HCT116 (cell line): Measurements from ENCODE around the gene AMDHD2. TPM values are rescaled to one million over a fixed set of nuclear protein-coding genes. Genes with fewer than 3 reads are reported as not detected.
A peak's percentile ranks its signal among the peaks of the same experiment; 100 is the strongest.

Source experiments
- ATAC-seq: fragments of 200-7000 bp; cut with Tn5 transposase; 2 replicates; pipeline ENCODE4 v1.9.1; 2020; ENCODE audit warnings: mild to moderate bottlenecking, moderate library complexity
- BruUV-seq: library from RNA; stranded (reverse); fragments of 400-500 nt; replicated peaks from 2 replicates; lab custom pipeline; 2021; lab: Mats Ljungman, UMichigan
- CTCF ChIA-PET: fragments of 300-600 bp; sonication (Branson Sonifier 250); formaldehyde crosslinking; loops from one replicate; lab custom pipeline; 2021; ENCODE audit warnings: antibody characterized with exemption; lab: Charles Lee
- POLR2A ChIA-PET: fragments of 300-600, 350-600 bp; sonication (Branson Sonifier 250); formaldehyde crosslinking; loops from one replicate; lab custom pipeline; 2021; ENCODE audit warnings: antibody characterized with exemption; lab: Charles Lee
- RAD21 ChIA-PET, 2 experiments: fragments of 300-600 bp; sonication (Branson Sonifier 250); formaldehyde crosslinking; loops; one replicate each; lab custom pipeline; 2023; ENCODE audit warnings: low total read pairs in 2 of 2; ENCODE audit not compliant: uncharacterized antibody in 2 of 2, unreplicated experiment in 2 of 2, low non-redundant PET in 1 of 2; lab: Charles Lee
- DNase-seq: peaks from one replicate; pipeline ENCODE4 v3.0.0-alpha.2; 2010; ENCODE audit warnings: low read depth, low spot score
- H2AFZ ChIP-seq: fragments of 200-600 bp; shearing (Covaris generic), sonication (generic); 2 replicates; pipeline ENCODE4 v1.6.1; 2017; ENCODE audit warnings: low read depth, mixed run types, mixed read lengths, antibody characterized with exemption, low read length; ENCODE audit not compliant: poor library complexity, severe bottlenecking
- H3K27ac ChIP-seq: 2 replicates; pipeline ENCODE4 v1.5.1; 2012; ENCODE audit warnings: low read depth, low read length
- H3K27me3 ChIP-seq: fragments of 200-600 bp; sonication (generic); 2 replicates; pipeline ENCODE4 v1.6.1; 2016; ENCODE audit warnings: mixed run types, low read length, mixed read lengths; ENCODE audit not compliant: insufficient read depth
- H3K36me3 ChIP-seq, 2 experiments: fragments of 200-500 bp in 1 of 2; fragments of 200-600 bp in 1 of 2; sonication (Bioruptor generic) in 1 of 2; sonication (generic) in 1 of 2; 2 replicates each; pipeline versions ENCODE4 v1.5.1 to v1.6.1; 2014 to 2016; ENCODE audit warnings: low read length in 2 of 2, inconsistent platforms in 1 of 2, mixed read lengths in 1 of 2, mixed run types in 1 of 2; ENCODE audit not compliant: insufficient read depth in 2 of 2, control insufficient read depth in 1 of 2
- H3K4me1 ChIP-seq, 2 experiments: fragments of 200-600 bp in 1 of 2; sonication (generic) in 1 of 2; 2 replicates each; pipeline versions ENCODE4 v1.5.1 to v1.6.1; 2012 to 2017; ENCODE audit warnings: low read length in 2 of 2, inconsistent platforms in 1 of 2, mild to moderate bottlenecking in 1 of 2, mixed read lengths in 1 of 2, mixed run types in 1 of 2, moderate library complexity in 1 of 2; ENCODE audit not compliant: insufficient read depth in 2 of 2, control insufficient read depth in 1 of 2
- H3K4me2 ChIP-seq: fragments of 200-600 bp; sonication (generic); 2 replicates; pipeline ENCODE4 v1.6.1; 2017; ENCODE audit warnings: mixed run types, low read length, mixed read lengths
- H3K4me3 ChIP-seq, 2 experiments: fragments of 200-600 bp in 1 of 2; sonication (generic) in 1 of 2; replicated peaks in 1 of 2; 2 replicates each; pipeline ENCODE4 v1.5.1; 2011 to 2016; ENCODE audit warnings: low read length in 2 of 2, control low read depth in 1 of 2, low read depth in 1 of 2, mild to moderate bottlenecking in 1 of 2, mixed read lengths in 1 of 2, mixed run types in 1 of 2
- H3K79me2 ChIP-seq: fragments of 200-600 bp; sonication (generic); 2 replicates; pipeline ENCODE4 v1.6.1; 2017; ENCODE audit warnings: mild to moderate bottlenecking, mixed run types, low read length, moderate library complexity, mixed read lengths; ENCODE audit not compliant: insufficient read depth
- H3K9ac ChIP-seq: fragments of 200-600 bp; sonication (generic); 2 replicates; pipeline ENCODE4 v1.6.1; 2016; ENCODE audit warnings: low read length, mixed read lengths
- H3K9me2 ChIP-seq: fragments of 200-600 bp; sonication (generic), shearing (Covaris generic); 2 replicates; pipeline ENCODE4 v1.6.1; 2017; ENCODE audit warnings: mixed run types, mild to moderate bottlenecking, moderate library complexity; ENCODE audit not compliant: insufficient read depth
- H3K9me3 ChIP-seq, 2 experiments: fragments of 200-500 bp in 1 of 2; fragments of 200-600 bp in 1 of 2; sonication (Bioruptor generic) in 1 of 2; sonication (generic) in 1 of 2; 2 replicates each; pipeline ENCODE4 v1.6.1; 2014 to 2017; ENCODE audit warnings: low read length in 2 of 2, mixed read lengths in 2 of 2, inconsistent platforms in 1 of 2, low read depth in 1 of 2, mild to moderate bottlenecking in 1 of 2, mixed run types in 1 of 2, moderate library complexity in 1 of 2; ENCODE audit not compliant: control insufficient read depth in 1 of 2, insufficient read depth in 1 of 2
- H4K20me1 ChIP-seq: fragments of 200-600 bp; sonication (generic), shearing (Covaris generic); 2 replicates; pipeline ENCODE4 v1.6.1; 2017; ENCODE audit warnings: mixed run types, mild to moderate bottlenecking, moderate library complexity; ENCODE audit not compliant: insufficient read depth
- CBX3 ChIP-seq: IDR thresholded peaks from 2 replicates; pipeline ENCODE4 v1.6.1; 2012; ENCODE audit warnings: low read depth
- CEBPB ChIP-seq: IDR thresholded peaks from 2 replicates; pipeline ENCODE4 v1.6.1; 2012; ENCODE audit warnings: low read depth
- CTCF ChIP-seq, 3 experiments: fragments of 200-600 bp in 1 of 3; sonication (generic) in 1 of 3; IDR thresholded peaks in 2 of 3; conservative IDR thresholded peaks in 1 of 3; 2 replicates each; pipeline ENCODE4 v1.5.1; 2012 to 2017; ENCODE audit warnings: low read depth in 2 of 3, low read length in 2 of 3, antibody characterized with exemption in 1 of 3, borderline replicate concordance in 1 of 3, control low read depth in 1 of 3, mild to moderate bottlenecking in 1 of 3, mixed read lengths in 1 of 3, mixed run types in 1 of 3, moderate library complexity in 1 of 3; ENCODE audit not compliant: insufficient read depth in 1 of 3
- ELF1 ChIP-seq: IDR thresholded peaks from 2 replicates; pipeline ENCODE4 v1.6.1; 2012; ENCODE audit warnings: low read depth, borderline replicate concordance
- EZH2 ChIP-seq: fragments of 200-600 bp; sonication (generic); IDR thresholded peaks from 2 replicates; pipeline ENCODE4 v1.6.1; 2017; ENCODE audit warnings: antibody characterized with exemption, mixed run types
- FOSL1 ChIP-seq: IDR thresholded peaks from 2 replicates; pipeline ENCODE4 v1.6.1; 2012; ENCODE audit warnings: low read depth
- MAX ChIP-seq: IDR thresholded peaks from 2 replicates; pipeline ENCODE4 v1.6.1; 2012
- POLR2A ChIP-seq: IDR thresholded peaks from 2 replicates; pipeline ENCODE4 v1.7.0; 2011; ENCODE audit warnings: borderline replicate concordance; ENCODE audit not compliant: insufficient read depth, insufficient read length; ENCODE audit errors: extremely low read depth
- RAD21 ChIP-seq: IDR thresholded peaks from 2 replicates; pipeline ENCODE4 v1.6.1; 2012; ENCODE audit warnings: low read depth, mild to moderate bottlenecking
- REST ChIP-seq: IDR thresholded peaks from 2 replicates; pipeline ENCODE4 v1.6.1; 2012; ENCODE audit warnings: low read depth
- SIN3A ChIP-seq: IDR thresholded peaks from 2 replicates; pipeline ENCODE4 v1.6.1; 2012; ENCODE audit warnings: low read depth
- SRF ChIP-seq: IDR thresholded peaks from 2 replicates; pipeline ENCODE4 v1.6.1; 2012; ENCODE audit warnings: low read depth
- YY1 ChIP-seq: IDR thresholded peaks from 2 replicates; pipeline ENCODE4 v1.6.1; 2011; ENCODE audit warnings: low read length, low read depth, moderate library complexity, mild to moderate bottlenecking; ENCODE audit not compliant: insufficient replicate concordance; ENCODE audit errors: extremely low read depth
- intact Hi-C: fragments of 100-400 bp; cut with micrococcal nuclease; formaldehyde crosslinking; loops from 2 replicates; pipeline ENCODE4 v1.10.0; 2022
- total RNA-seq: library from RNA; stranded (reverse); gene quantifications from one replicate; pipeline ENCODE4 v1.2.1, GENCODE V29; 2021; ENCODE audit not compliant: unreplicated experiment

AMDHD2 gene
- total RNA-seq, 1 experiment from 2014 or later: 42.9 TPM

- TF ChIP-seq MAX (no peak), EZH2 (no peak), SRF (no peak), FOSL1 (no peak), CEBPB (no peak), SIN3A (no peak), YY1 (no peak), CBX3 (no peak), RAD21 (no peak), ELF1 (no peak)
These were observed 9.9 kb downstream of the AMDHD2 start (continued) for GRCh38 chr16:2529961-2530628.

- CTCF ChIA-PET: no interaction called here
- Histone ChIP-seq H3K9ac (peak overlapping the region; percentile 86), H4K20me1 (no peaks in the 10 kb centered on the region), H3K4me1 (peaks cover 6 to 32% of the 10 kb centered on the region in 2 experiments; a peak in 3 of 4 replicates), H2AFZ (no peak overlapping the region), H3K27me3 (no peaks in the 10 kb centered on the region), H3K9me3 (no peaks in the 10 kb centered on the region), H3K79me2 (peaks cover 6% of the 10 kb centered on the region), H3K4me3 (0 out of 4 replicates have a peak overlapping the region, but pooled peaks of 1 of the 2 experiments have one; percentile 67), H3K27ac (peak overlapping the region; percentile 93), H3K9me2 (no peaks in the 10 kb centered on the region), H3K36me3 (peaks cover 3 to 22% of the 10 kb centered on the region in 2 experiments; a peak in 2 of 4 replicates), H3K4me2 (peak overlapping the region; percentile 97)
- RAD21 ChIA-PET: no interaction called here
- intact Hi-C loops: no loop called here
- POLR2A ChIA-PET: interaction anchor here (0.7 kb wide), 1 partner anchor 375 kb away, joined by 3 read pairs; the partner anchor contains the start of gene TRAF7
- no peak for ATAC-seq
- no TSS peak for BruUV-seq
- DNase-seq: no peak
- TF ChIP-seq REST (no peak), POLR2A (no peak), SRF (no peak), CTCF (IDR thresholded peaks at IDR 0.05 in 2 of 3, conservative IDR thresholded peaks at IDR 0.05 in 1 of 3; ENCODE audit: borderline replicate concordance in 1 of 3, insufficient read depth in 1 of 3, low read depth in 2 of 3, low read length in 2 of 3) (no peak)
These were observed 10.6 kb downstream of the AMDHD2 start for GRCh38 chr16:2530629-2531318.
